Activated CD4-positive, CD25-positive, alpha-beta regulatory T cell treated with anti-CD3 and anti-CD28 coated beads, Interleukin-2, amount 50 U/mL, for 24 hours (primary cell): ENCODE measurements around the gene PLCL2.

Source experiments
- ATAC-seq, 2 donors: fragments of 150-1000 bp; cut with Tn5 transposase; one replicate each; pipeline ENCODE4 v1.10.0; 2021; ENCODE audit warnings: mild to moderate bottlenecking in 1 of 2, moderate library complexity in 1 of 2

PLCL2 gene

DNA sequence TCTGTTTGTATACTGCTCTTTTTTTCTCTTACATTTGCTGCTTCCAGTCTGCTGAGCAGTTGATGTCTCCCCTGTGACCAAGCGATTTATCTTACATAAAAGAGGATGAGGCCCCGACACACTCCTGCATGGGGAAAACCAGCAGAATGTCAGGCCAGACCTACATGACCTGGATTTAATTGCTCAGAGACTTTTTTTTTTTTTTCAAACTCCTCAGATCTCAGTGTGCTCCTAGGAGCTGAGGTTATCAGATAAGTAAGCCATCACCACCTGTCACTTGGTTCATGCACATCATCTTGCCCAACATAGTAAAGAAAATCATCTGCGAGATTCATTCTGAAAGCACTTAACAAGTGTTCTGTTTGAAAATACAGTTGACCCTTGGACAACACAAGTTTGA lies 163.1 kb downstream of the PLCL2 start:
- no peak for ATAC-seq

GRCh38 chr3:17050071-17050470 lies 165.3 kb downstream of the PLCL2 start:
- ATAC-seq = no peak

- ATAC-seq = no peak
These were observed 165.8 kb downstream of the PLCL2 start for GRCh38 chr3:17050506-17050905.

- no peak for ATAC-seq
These were observed 167.6 kb downstream of the PLCL2 start for GRCh38 chr3:17052363-17052762.

DNA sequence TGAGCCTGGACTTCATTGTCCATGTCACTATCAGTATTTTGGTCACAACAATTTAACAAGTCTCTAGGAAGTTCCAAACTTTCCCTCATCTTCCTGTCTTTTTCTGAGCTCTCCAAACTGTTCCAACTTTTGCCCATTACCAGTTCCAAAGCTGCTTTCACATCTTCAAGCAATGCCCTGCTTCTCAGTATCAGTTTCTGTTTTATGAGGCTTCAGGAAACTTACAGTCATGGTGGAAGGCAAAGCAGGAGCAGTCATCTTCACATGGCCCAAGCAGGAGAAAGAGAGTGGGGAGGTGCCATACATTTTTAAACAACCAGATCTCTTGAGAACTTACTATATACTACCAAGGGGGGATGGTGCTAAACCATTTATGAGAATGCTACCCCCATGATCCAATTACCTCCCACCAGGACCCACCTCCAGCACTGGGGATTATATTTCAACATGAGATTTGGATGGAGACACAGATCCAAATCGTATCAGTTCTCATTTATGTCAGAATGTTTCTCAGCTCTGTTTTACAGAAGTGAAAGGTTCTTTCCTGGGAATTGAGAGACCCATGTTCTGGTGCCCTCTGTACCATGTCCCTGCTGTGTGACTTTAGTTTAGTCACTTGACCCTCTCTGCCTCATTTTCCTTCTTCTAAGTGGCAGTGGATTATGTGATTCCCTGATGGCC lies 169.7 kb downstream of the PLCL2 start:
- ATAC-seq = no peak

DNA sequence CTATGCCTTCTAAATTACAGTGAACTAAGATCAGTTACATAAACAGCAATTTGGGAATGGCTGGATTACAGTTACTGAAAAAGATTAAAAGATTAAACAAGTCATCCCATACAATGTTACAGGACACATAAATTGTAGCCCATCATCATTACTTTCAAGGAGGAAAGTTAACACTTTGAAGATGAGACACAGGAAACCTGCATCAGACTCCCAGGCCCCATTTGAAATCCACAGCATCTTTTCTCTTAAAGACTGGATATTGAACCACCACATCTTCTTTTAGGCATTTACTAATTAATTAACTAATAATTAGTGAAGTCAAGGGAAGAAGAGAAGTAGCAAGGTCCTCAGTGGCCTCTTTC lies 170.2 kb downstream of the PLCL2 start:
- ATAC-seq = no peak

GRCh38 chr3:17055374-17056276 lies 170.9 kb downstream of the PLCL2 start:
- no peak for ATAC-seq

- ATAC-seq = no peak
These were observed 172.6 kb downstream of the PLCL2 start for GRCh38 chr3:17057321-17057720.

DNA sequence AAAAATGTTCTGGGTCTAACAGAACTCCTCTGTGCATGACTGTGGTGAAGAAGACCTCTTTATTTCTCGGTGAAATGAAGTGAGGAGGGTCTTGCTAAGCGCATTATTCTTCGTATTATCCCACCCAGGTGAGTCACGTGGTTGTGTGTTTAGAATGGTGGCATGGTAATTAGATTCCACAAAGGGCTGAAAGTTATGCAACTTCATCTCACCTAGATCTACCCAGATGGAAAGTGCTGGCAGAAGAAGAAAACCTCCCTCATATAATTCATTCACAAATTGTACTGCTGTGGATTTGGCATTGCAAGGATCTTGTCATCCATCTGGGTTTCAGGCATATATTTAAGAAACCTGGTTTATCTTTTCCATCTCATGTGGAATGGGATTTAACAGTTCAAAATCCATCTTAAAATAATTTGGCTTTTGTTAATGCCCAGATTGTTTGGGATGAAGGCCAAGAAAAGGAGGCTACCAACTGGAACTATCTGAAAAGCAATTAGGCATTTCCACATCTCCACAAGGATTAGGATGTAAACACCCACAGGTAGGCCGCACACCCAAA lies 175.3 kb downstream of the PLCL2 start:
- no peak for ATAC-seq

- no peak for ATAC-seq
These were observed 176.2 kb downstream of the PLCL2 start for GRCh38 chr3:17061005-17061404.

DNA sequence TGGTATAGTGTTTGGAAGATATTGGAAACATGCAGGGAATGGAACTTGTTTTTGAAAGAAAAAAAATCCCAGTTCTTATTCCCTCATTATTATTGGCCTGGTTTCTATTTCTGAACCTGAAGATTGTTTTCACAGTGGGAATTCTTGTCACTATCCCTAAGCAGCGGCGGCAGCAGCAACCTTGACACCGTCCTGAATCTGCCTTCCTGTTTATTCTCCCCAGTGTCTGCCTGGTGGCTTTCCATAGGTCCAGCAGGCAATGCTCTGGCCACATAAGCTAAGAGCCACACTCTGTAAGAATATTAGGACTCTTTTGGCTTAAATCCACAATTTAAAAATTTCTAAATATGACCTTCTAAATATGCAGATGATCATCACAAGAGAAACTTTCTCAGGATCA lies 178.0 kb downstream of the PLCL2 start:
- ATAC-seq = no peak

GRCh38 chr3:17063596-17063995 lies 178.8 kb downstream of the PLCL2 start:
- ATAC-seq = no peak

DNA sequence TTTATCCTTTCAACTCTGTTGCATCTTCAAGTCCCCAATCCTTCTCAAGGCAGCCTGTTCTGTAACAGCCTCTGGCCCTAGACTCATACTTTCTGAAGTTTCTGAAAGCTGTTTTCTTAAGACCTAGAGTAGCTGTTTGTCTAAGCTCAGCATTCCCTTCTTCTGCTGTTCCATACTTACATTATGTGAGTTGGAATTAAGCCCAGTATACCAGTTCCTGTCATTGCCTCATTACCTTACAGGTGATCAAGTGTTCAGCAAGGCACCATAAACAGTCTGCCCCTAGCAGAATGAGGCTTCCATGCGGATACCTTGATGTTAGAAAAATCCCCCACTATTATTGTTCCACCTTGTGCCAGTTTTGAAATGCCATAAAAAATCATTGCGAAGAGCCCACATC lies 180.6 kb downstream of the PLCL2 start:
- no peak for ATAC-seq

GRCh38 chr3:17065881-17066280 lies 181.1 kb downstream of the PLCL2 start:
- no peak for ATAC-seq

DNA sequence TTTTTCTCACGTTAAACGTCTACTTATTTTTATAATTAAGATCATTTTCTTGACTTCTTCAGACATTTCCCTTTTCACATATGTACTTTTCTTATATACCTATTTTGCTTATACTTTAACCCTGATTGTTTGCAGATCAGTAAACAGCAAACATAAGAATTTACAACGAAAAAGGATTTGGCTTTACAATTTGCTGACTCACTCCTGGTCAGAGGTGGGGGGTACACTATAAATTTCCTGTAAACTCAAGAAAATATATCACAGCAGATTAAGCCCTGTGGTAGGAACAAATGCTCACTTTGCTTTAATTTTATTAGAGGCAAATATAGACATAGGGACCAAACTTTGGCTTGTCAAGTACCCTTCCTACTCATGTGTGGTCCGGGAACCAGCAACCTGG lies 185.0 kb downstream of the PLCL2 start:
- ATAC-seq = no peak

- ATAC-seq = no peak
These were observed 185.6 kb downstream of the PLCL2 start for GRCh38 chr3:17070161-17070959.

DNA sequence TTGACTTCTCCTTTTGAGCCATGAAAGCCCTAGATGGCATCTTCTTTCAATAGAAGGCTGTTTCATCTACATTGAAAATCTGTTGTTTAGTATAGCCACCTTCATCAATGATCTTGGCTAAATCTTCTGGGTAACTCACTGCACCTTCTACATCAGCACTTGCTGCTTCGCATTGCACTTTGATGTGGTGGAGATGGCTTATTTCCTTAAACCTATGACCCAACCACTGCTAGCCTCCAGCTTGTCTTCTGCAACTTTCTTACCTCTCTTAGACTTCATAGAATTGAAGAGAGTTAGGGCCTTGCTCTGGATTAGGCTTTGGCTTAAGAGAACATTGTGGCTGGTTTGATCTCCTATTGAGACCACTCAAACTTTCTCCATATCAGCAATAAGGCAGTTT lies 189.8 kb downstream of the PLCL2 start:
- no peak for ATAC-seq

GRCh38 chr3:17075358-17075757 lies 190.6 kb downstream of the PLCL2 start:
- no peak for ATAC-seq

DNA sequence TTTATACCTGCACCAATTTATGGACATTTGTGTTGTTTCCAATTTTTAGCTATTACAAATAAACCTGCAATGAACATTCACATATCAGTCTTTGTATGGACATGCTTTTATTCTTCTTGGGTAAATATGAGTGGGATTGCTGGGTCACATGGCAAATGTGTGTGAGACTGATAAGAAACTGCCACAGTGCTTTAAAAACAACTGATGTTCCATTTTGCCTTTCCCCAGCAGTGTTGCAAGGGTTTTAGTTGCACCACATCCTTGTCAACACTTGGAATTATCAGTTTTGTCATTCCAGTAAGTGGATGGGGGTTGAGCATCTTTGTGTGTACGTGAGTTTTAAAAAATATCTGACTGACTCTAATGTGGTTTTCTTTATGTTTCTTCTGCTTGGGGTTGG lies 191.2 kb downstream of the PLCL2 start:
- no peak for ATAC-seq

GRCh38 chr3:17076940-17077605 lies 192.3 kb downstream of the PLCL2 start:
- ATAC-seq = no peak

DNA sequence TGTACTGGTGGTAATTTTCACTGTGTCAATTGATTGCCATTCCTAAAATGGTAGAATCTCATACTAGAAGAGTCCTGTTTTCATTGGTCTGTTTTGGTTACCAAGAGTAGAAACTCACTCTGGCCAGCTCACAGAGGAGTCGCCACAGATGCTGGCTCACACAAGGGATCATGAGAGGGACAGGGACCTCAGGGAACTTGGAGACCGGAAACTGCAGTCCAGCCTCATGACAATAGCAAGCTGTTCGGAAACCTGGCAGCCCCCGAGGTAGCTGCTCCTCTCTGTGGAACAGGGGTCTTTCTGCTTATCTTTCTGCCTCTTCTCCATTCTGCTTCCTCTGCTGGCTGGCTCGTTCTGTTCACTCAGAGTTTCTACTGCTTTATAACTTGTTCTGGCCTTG lies 192.9 kb downstream of the PLCL2 start:
- ATAC-seq = no peak

GRCh38 chr3:17078926-17079465 lies 194.2 kb downstream of the PLCL2 start:
- no peak for ATAC-seq
